ENCODE measurements around the gene STAC2. TPM values are rescaled to one million over a fixed set of nuclear protein-coding genes. Genes with fewer than 3 reads are reported as not detected.
A peak's percentile ranks its signal among the peaks of the same experiment; 100 is the strongest.

The STAC2 gene
- total RNA-seq, 1 donor from 2014 or later = not detected

DNA sequence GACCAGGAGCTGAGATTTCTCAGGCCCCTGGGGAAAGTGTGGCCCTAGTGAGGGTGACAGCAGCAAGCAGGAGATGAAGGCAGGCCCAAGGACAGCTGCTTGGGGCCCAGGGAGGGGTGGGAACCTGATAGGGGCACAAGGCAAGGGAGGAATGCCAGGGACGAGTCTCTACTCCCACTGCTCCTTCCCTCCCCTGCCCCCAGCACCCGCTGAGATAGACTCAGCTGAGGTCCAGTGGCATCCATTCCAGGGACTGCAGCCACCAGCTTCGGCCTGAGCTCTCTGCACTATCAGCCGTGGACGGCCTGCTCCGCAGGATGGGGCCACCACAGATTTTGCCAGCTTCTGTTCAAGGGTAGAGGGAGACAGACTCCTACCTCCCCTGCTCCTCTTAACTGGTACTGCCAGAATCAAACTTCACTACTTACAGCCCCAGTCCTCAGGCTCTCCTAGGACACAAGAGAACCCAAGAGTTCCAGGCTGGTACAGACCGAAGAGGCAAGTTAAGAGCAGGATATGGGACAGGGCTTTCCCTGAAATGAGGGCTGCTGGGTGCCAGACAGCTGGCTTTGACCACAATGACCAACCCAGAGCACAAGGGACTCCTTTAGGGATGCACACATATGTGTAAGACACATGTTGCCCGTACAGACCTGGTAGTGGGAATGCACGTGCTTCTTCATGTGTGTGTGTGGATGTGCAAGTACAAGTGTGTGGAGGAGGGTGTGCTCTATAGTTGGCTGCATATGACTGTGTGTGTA lies 33.8 kb downstream of the STAC2 start:
- Mint-ChIP-seq H3K4me3 (ENCODE audit: unreplicated experiment) (peak overlapping the region; percentile 62), H3K4me1 (ENCODE audit: unreplicated experiment) (peaks cover 23% of the 10 kb centered on the region), H3K36me3 (ENCODE audit: low read depth, unreplicated experiment) (peaks cover 18% of the 10 kb centered on the region), H3K27ac (ENCODE audit: unreplicated experiment) (no peak overlapping the region), H3K9me3 (ENCODE audit: unreplicated experiment) (no peaks in the 10 kb centered on the region), H3K27me3 (ENCODE audit: unreplicated experiment) (peaks cover 7% of the 10 kb centered on the region)
- TF ChIP-seq, protein P1, sequence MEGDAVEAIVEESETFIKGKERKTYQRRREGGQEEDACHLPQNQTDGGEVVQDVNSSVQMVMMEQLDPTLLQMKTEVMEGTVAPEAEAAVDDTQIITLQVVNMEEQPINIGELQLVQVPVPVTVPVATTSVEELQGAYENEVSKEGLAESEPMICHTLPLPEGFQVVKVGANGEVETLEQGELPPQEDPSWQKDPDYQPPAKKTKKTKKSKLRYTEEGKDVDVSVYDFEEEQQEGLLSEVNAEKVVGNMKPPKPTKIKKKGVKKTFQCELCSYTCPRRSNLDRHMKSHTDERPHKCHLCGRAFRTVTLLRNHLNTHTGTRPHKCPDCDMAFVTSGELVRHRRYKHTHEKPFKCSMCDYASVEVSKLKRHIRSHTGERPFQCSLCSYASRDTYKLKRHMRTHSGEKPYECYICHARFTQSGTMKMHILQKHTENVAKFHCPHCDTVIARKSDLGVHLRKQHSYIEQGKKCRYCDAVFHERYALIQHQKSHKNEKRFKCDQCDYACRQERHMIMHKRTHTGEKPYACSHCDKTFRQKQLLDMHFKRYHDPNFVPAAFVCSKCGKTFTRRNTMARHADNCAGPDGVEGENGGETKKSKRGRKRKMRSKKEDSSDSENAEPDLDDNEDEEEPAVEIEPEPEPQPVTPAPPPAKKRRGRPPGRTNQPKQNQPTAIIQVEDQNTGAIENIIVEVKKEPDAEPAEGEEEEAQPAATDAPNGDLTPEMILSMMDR (IDR thresholded peaks at IDR 0.05; ENCODE audit: unreplicated experiment) = no peak
- no peak for DNase-seq (ENCODE audit: low spot score)

DNA sequence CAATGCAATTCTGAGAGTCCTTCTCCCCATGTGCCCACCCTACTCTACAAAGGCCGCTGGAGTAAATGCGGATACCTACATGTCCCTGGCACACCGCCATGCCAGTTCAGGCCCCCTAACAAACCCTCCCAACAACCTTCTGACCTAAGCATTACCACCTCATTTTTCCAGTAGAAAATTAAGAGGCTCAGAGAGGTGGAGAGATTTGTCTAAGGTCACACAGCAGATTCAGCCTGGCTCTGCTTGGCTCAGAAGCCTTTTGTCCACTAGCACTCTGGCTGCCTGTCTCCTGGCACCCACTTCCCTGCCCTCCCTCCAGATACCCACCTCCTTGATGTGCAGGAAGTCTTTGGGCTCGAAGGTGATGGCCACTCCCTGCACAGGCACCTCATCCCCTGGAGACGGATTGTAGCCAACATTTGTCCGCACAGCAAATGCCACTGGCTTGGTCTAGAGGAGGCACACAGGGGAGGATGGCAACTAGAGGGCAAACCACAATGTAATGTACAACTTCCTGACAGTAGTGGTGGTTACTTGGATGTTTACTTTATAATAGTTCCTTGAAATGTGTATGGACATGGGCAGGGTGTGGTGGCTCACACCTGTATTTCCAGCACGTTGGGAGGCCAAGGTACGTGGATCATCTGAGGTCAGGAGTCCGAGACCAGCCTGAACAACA lies 38.5 kb downstream of the STAC2 start:
- no peak for DNase-seq (ENCODE audit: low spot score)
- Mint-ChIP-seq H3K27me3 (ENCODE audit: unreplicated experiment) (peaks cover 6% of the 10 kb centered on the region), H3K9me3 (ENCODE audit: unreplicated experiment) (no peaks in the 10 kb centered on the region), H3K4me1 (ENCODE audit: unreplicated experiment) (peaks cover 1% of the 10 kb centered on the region), H3K27ac (ENCODE audit: unreplicated experiment) (no peak overlapping the region), H3K36me3 (ENCODE audit: low read depth, unreplicated experiment) (peaks cover 20% of the 10 kb centered on the region), H3K4me3 (ENCODE audit: unreplicated experiment) (no peak overlapping the region)
- TF ChIP-seq, protein P1 (IDR thresholded peaks at IDR 0.05; ENCODE audit: unreplicated experiment) = no peak

DNA sequence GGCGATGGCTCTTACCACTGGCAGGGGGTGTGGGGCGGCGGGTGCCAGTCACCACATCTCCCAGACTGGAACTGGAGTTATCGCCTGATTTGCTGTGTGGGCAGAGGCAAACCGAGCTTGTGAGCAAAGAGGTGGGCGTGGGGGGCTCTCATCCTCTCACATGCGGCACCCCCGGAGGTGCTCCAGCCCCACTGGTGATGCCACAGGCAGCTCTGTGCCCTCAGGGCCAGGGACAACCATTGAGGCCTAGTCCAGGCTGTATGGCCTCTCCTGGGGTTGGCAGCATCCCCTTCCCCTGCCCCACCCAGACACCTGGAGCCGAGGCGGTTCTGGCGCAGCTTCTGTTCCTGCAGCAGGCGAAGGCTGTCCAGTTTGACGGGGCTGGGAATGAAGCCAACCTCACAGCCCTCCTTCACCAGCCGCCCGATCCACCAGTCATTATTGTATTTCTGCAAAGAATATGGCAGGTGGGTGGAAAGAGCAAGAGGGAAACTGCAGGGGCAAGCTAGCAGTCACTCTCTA lies 39.2 kb downstream of the STAC2 start:
- TF ChIP-seq, protein P1 (IDR thresholded peaks at IDR 0.05; ENCODE audit: unreplicated experiment) = no peak
- Mint-ChIP-seq H3K4me1 (ENCODE audit: unreplicated experiment) (no peaks in the 10 kb centered on the region), H3K27me3 (ENCODE audit: unreplicated experiment) (peaks cover 4% of the 10 kb centered on the region), H3K9me3 (ENCODE audit: unreplicated experiment) (no peaks in the 10 kb centered on the region), H3K27ac (ENCODE audit: unreplicated experiment) (no peak overlapping the region), H3K36me3 (ENCODE audit: low read depth, unreplicated experiment) (peaks cover 17% of the 10 kb centered on the region), H3K4me3 (ENCODE audit: unreplicated experiment) (no peak overlapping the region)
- no peak for DNase-seq (ENCODE audit: low spot score)

DNA sequence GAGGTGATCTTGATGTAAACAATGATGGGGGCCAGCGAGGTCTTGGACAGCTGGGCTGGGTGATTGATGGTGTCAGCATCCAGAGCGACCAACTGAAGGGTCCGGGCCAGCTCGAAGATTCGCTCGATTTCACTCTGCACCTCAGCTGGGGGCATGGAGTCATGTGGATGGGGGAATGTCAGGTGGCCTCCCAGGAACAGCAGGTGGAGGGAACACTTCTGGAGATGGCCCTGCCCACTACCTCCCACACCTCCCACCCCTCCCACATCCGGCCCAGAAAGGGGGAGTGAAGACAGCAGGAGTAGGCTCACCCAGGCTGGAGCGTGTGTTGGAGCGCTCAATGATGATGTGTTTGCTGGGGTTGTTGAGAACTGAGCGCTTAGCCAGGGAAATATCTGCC lies 42.0 kb downstream of the STAC2 start:
- Mint-ChIP-seq H3K4me3 (ENCODE audit: unreplicated experiment) (no peak overlapping the region), H3K4me1 (ENCODE audit: unreplicated experiment) (no peaks in the 10 kb centered on the region), H3K9me3 (ENCODE audit: unreplicated experiment) (no peaks in the 10 kb centered on the region), H3K36me3 (ENCODE audit: low read depth, unreplicated experiment) (peaks cover 17% of the 10 kb centered on the region), H3K27ac (ENCODE audit: unreplicated experiment) (no peak overlapping the region), H3K27me3 (ENCODE audit: unreplicated experiment) (peaks cover 4% of the 10 kb centered on the region)
- no peak for DNase-seq (ENCODE audit: low spot score)
- TF ChIP-seq, protein P1 (IDR thresholded peaks at IDR 0.05; ENCODE audit: unreplicated experiment) = no peak

DNA sequence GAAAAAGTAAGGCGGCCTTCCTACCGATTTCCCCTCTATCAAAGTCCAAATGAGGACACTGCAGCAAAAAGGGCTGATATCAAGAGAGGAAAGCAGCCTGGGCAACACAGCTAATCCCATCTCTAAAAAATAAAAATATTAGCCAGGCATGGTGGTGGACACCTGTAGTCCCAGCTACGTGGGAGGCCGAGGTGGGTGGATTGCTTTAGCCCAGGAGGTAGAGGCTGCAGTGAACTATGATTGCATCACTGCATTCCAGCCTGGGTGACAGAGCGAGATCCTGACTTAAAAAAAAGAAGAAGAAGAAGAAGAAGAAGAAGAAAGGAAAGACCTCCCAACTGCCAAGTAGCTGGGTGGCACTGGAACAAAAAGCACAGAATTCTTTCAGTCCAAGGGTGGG lies 42.7 kb downstream of the STAC2 start:
- Mint-ChIP-seq H3K36me3 (ENCODE audit: low read depth, unreplicated experiment) (peaks cover 19% of the 10 kb centered on the region), H3K4me3 (ENCODE audit: unreplicated experiment) (peak overlapping the region; percentile 0), H3K27ac (ENCODE audit: unreplicated experiment) (no peak overlapping the region), H3K27me3 (ENCODE audit: unreplicated experiment) (peaks cover 6% of the 10 kb centered on the region), H3K4me1 (ENCODE audit: unreplicated experiment) (no peaks in the 10 kb centered on the region), H3K9me3 (ENCODE audit: unreplicated experiment) (no peaks in the 10 kb centered on the region)
- DNase-seq (ENCODE audit: low spot score) = no peak
- TF ChIP-seq, protein P1 (IDR thresholded peaks at IDR 0.05; ENCODE audit: unreplicated experiment) = no peak

Measured in endothelial cell (in vitro differentiated cells).